ENCODE data around the gene RILP. TPM values are rescaled to one million over a fixed set of nuclear protein-coding genes. Genes with fewer than 3 reads are reported as not detected.
"Not testable (repeated sequence)": the region's sequence is repeated elsewhere in the genome, so short reads cannot be mapped to it uniquely, and the experiment has no call there.

The RILP gene
- polyA plus RNA-seq, 1 donor (not counting 4 experiments of a cell fraction or from before 2014, with no cell fraction given) = 3.2 TPM

GRCh38 chr17:1676401-1676800 lies 26.7 kb upstream of the RILP start:
- TF ChIP-seq CTCF (optimal IDR thresholded peaks at IDR 0.05 in 1 of 3, IDR thresholded peaks at IDR 0.05 in 1 of 3, conservative IDR thresholded peaks at IDR 0.05 in 1 of 3; ENCODE audit: extremely low read depth in 1 of 3, insufficient read depth in 2 of 3, low read length in 3 of 3) (no peak), EZH2 (IDR thresholded peaks at IDR 0.05; ENCODE audit: low read length) (no peak)

GRCh38 chr17:1673041-1673785 lies 23.5 kb upstream of the RILP start:
- no peak for FAIRE-seq

More at GRCh38 chr17:1676401-1676800, 26.7 kb upstream of the RILP start:
- DNase-seq (ENCODE audit: low read depth, low spot score) (no peak), FAIRE-seq (no peak)
- Histone ChIP-seq H3K4me1 (ENCODE audit: control insufficient read depth, extremely low read depth, insufficient read depth, low read length) (no peaks in the 10 kb centered on the region), H2AFZ (ENCODE audit: control insufficient read depth, low read length) (no peak overlapping the region), H3K79me2 (ENCODE audit: control insufficient read depth, insufficient read depth, low read length) (peaks cover 8% of the 10 kb centered on the region), H3K36me3 (ENCODE audit: control insufficient read depth in 2 of 2, extremely low read depth in 1 of 2, insufficient read depth in 2 of 2, low read length in 2 of 2) (peaks cover 66 to 73% of the 10 kb centered on the region in 2 experiments), H3K9ac (ENCODE audit: control insufficient read depth, extremely low read depth, insufficient read depth, low read length) (no peak overlapping the region), H3K27ac (ENCODE audit: control insufficient read depth, insufficient read depth, low read length) (no peak overlapping the region), H3K27me3 (ENCODE audit: control insufficient read depth, extremely low read depth, insufficient read depth, low read length) (no peaks in the 10 kb centered on the region), H3K9me1 (ENCODE audit: control insufficient read depth, extremely low read depth, insufficient read depth, low read length) (no peaks in the 10 kb centered on the region), H3K9me3 (ENCODE audit: control insufficient read depth, low read depth, low read length) (no peaks in the 10 kb centered on the region), H3K4me3 (ENCODE audit: control insufficient read depth in 2 of 3, extremely low read depth in 1 of 3, insufficient read depth in 2 of 3, low read depth in 1 of 3, low read length in 3 of 3) (no peak overlapping the region), H3K4me2 (ENCODE audit: control insufficient read depth, extremely low read depth, insufficient read depth, low read depth, low read length) (no peak overlapping the region), H4K20me1 (ENCODE audit: control insufficient read depth, extremely low read depth, insufficient read depth, low read length) (no peaks in the 10 kb centered on the region)
- dilution Hi-C loops (cut with MboI; ENCODE audit: extremely low pct_ligation_motif_present, low sequenced_read_pairs) = no loop called here

DNA sequence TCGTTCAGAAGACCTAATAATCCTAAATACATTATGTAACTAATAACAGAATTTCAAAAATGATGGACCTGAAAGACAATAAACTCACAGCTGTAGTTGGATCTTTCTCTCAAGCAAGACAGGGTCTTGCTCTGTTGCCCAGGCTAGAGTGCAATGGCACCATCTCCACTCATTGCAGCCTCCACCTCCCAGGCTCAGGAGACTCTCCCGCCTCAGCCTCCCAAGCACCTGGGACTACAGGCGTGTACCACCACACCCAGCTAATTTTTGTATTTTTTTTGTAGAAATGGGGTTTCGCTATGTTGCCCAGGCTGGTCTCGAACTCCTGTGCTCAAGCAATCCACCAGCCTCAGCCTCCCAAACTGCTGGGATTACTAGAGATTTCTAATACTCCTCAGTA lies 14.3 kb upstream of the RILP start:
- H3K9ac ChIP-seq (ENCODE audit: control insufficient read depth, extremely low read depth, insufficient read depth, low read length) = not testable (repeated sequence)
- peaks cover 38 to 54% of the 10 kb centered on the region in 2 experiments for H3K36me3 ChIP-seq (ENCODE audit: control insufficient read depth in 2 of 2, extremely low read depth in 1 of 2, insufficient read depth in 2 of 2, low read length in 2 of 2)

More at GRCh38 chr17:1673041-1673785, 23.5 kb upstream of the RILP start:
- no peak overlapping the region for H3K9ac ChIP-seq (ENCODE audit: control insufficient read depth, extremely low read depth, insufficient read depth, low read length)
- dilution Hi-C loops (cut with MboI; ENCODE audit: extremely low pct_ligation_motif_present, low sequenced_read_pairs) = no loop called here
- H3K27me3 ChIP-seq (ENCODE audit: control insufficient read depth, extremely low read depth, insufficient read depth, low read length) = no peaks in the 10 kb centered on the region
- H3K79me2 ChIP-seq (ENCODE audit: control insufficient read depth, insufficient read depth, low read length) = peaks cover 9% of the 10 kb centered on the region
- no peaks in the 10 kb centered on the region for H3K9me1 ChIP-seq (ENCODE audit: control insufficient read depth, extremely low read depth, insufficient read depth, low read length)
- no peak for DNase-seq (ENCODE audit: low read depth, low spot score)
- H3K4me2 ChIP-seq (ENCODE audit: control insufficient read depth, extremely low read depth, insufficient read depth, low read depth, low read length) = no peak overlapping the region
- no peak overlapping the region for H2AFZ ChIP-seq (ENCODE audit: control insufficient read depth, low read length)
- no peaks in the 10 kb centered on the region for H3K4me1 ChIP-seq (ENCODE audit: control insufficient read depth, extremely low read depth, insufficient read depth, low read length)
- peaks cover 2% of the 10 kb centered on the region for H4K20me1 ChIP-seq (ENCODE audit: control insufficient read depth, extremely low read depth, insufficient read depth, low read length)
- H3K27ac ChIP-seq (ENCODE audit: control insufficient read depth, insufficient read depth, low read length) = no peak overlapping the region
- H3K9me3 ChIP-seq (ENCODE audit: control insufficient read depth, low read depth, low read length) = no peaks in the 10 kb centered on the region
- H3K36me3 ChIP-seq (ENCODE audit: control insufficient read depth in 2 of 2, extremely low read depth in 1 of 2, insufficient read depth in 2 of 2, low read length in 2 of 2) = peaks cover 56 to 68% of the 10 kb centered on the region in 2 experiments
- TF ChIP-seq CTCF (optimal IDR thresholded peaks at IDR 0.05 in 1 of 3, IDR thresholded peaks at IDR 0.05 in 1 of 3, conservative IDR thresholded peaks at IDR 0.05 in 1 of 3; ENCODE audit: extremely low read depth in 1 of 3, insufficient read depth in 2 of 3, low read length in 3 of 3) (no peak), EZH2 (IDR thresholded peaks at IDR 0.05; ENCODE audit: low read length) (no peak)
- H3K4me3 ChIP-seq (ENCODE audit: control insufficient read depth in 2 of 3, extremely low read depth in 1 of 3, insufficient read depth in 2 of 3, low read depth in 1 of 3, low read length in 3 of 3) = no peak overlapping the region

More for the DNA sequence above, 14.3 kb upstream of the RILP start:
- H3K9me1 ChIP-seq (ENCODE audit: control insufficient read depth, extremely low read depth, insufficient read depth, low read length); dilution Hi-C loops (cut with MboI; ENCODE audit: extremely low pct_ligation_motif_present, low sequenced_read_pairs); H3K4me3 ChIP-seq (ENCODE audit: control insufficient read depth in 2 of 3, extremely low read depth in 1 of 3, insufficient read depth in 2 of 3, low read depth in 1 of 3, low read length in 3 of 3); H2AFZ ChIP-seq (ENCODE audit: control insufficient read depth, low read length); FAIRE-seq; H3K9me3 ChIP-seq (ENCODE audit: control insufficient read depth, low read depth, low read length); H4K20me1 ChIP-seq (ENCODE audit: control insufficient read depth, extremely low read depth, insufficient read depth, low read length); DNase-seq (ENCODE audit: low read depth, low spot score); H3K27ac ChIP-seq (ENCODE audit: control insufficient read depth, insufficient read depth, low read length); H3K4me1 ChIP-seq (ENCODE audit: control insufficient read depth, extremely low read depth, insufficient read depth, low read length); H3K4me2 ChIP-seq (ENCODE audit: control insufficient read depth, extremely low read depth, insufficient read depth, low read depth, low read length); H3K27me3 ChIP-seq (ENCODE audit: control insufficient read depth, extremely low read depth, insufficient read depth, low read length): not testable (repeated sequence)
- peaks cover 13% of the 10 kb centered on the region for H3K79me2 ChIP-seq (ENCODE audit: control insufficient read depth, insufficient read depth, low read length)

All from keratinocyte (primary cell).